Colon (tissue), 2 donors: ENCODE results near the gene FAM53A.
"Not testable (repeated sequence)": the region's sequence is repeated elsewhere in the genome, so short reads cannot be mapped to it uniquely, and the experiment has no call there.

Experiments
- FAIRE-seq: peaks from 2 replicates; lab custom pipeline; 2012; peaks lifted over from hg19 to GRCh38; lab: Jason Lieb, UNC
- donor health status: control.
- donor health status: control.

FAM53A gene

GRCh38 chr4:1640716-1641503 lies 43.2 kb downstream of the FAM53A start:
- FAIRE-seq = not testable (repeated sequence)

- FAIRE-seq = no peak
Observed at GRCh38 chr4:1640190-1640589, 43.9 kb downstream of the FAM53A start.

GRCh38 chr4:1639299-1639868 lies 44.7 kb downstream of the FAM53A start:
- no peak for FAIRE-seq

GRCh38 chr4:1638873-1639272 lies 45.2 kb downstream of the FAM53A start:
- no peak for FAIRE-seq

- FAIRE-seq = no peak
Observed at GRCh38 chr4:1638272-1638598, 45.9 kb downstream of the FAM53A start.

- no peak for FAIRE-seq
Observed at GRCh38 chr4:1637580-1638271, 46.4 kb downstream of the FAM53A start.

GRCh38 chr4:1636490-1637211 lies 47.5 kb downstream of the FAM53A start:
- no peak for FAIRE-seq

GRCh38 chr4:1635464-1635863 lies 48.6 kb downstream of the FAM53A start:
- FAIRE-seq = no peak

GRCh38 chr4:1633993-1634392 lies 50.1 kb downstream of the FAM53A start:
- no peak for FAIRE-seq

GRCh38 chr4:1632109-1633104 lies 51.7 kb downstream of the FAM53A start:
- FAIRE-seq = no peak

- no peak for FAIRE-seq
Observed at GRCh38 chr4:1631136-1631535, 53.0 kb downstream of the FAM53A start.

GRCh38 chr4:1630266-1630665 lies 53.8 kb downstream of the FAM53A start:
- FAIRE-seq = no peak

- FAIRE-seq = no peak
Observed at GRCh38 chr4:1629699-1630083, 54.4 kb downstream of the FAM53A start.

- no peak for FAIRE-seq
Observed at GRCh38 chr4:1628892-1629698, 55.0 kb downstream of the FAM53A start.

GRCh38 chr4:1627417-1628313 lies 56.4 kb downstream of the FAM53A start:
- FAIRE-seq = no peak

- no peak for FAIRE-seq
Observed at GRCh38 chr4:1626941-1627340, 57.2 kb downstream of the FAM53A start.

- no peak for FAIRE-seq
Observed at GRCh38 chr4:1626151-1626550, 58.0 kb downstream of the FAM53A start.

- no peak for FAIRE-seq
Observed at GRCh38 chr4:1625600-1626138, 58.4 kb downstream of the FAM53A start.

- FAIRE-seq = no peak
Observed at GRCh38 chr4:1624519-1624910, 59.6 kb downstream of the FAM53A start.
